C4-2B (cell line): ENCODE results near the gene PPM1G.

Experiments
- ZFX ChIP-seq: fragments of 450-650 bp; IDR thresholded peaks from 2 replicates; pipeline ENCODE4 v1.6.1; 2017
- TF ChIP-seq, protein P1 (sequence below): fragments of 450-650 bp; conservative IDR thresholded peaks from 2 replicates; pipeline ENCODE4 v1.5.1; 2017; ENCODE audit warnings: mild to moderate bottlenecking

DNA sequence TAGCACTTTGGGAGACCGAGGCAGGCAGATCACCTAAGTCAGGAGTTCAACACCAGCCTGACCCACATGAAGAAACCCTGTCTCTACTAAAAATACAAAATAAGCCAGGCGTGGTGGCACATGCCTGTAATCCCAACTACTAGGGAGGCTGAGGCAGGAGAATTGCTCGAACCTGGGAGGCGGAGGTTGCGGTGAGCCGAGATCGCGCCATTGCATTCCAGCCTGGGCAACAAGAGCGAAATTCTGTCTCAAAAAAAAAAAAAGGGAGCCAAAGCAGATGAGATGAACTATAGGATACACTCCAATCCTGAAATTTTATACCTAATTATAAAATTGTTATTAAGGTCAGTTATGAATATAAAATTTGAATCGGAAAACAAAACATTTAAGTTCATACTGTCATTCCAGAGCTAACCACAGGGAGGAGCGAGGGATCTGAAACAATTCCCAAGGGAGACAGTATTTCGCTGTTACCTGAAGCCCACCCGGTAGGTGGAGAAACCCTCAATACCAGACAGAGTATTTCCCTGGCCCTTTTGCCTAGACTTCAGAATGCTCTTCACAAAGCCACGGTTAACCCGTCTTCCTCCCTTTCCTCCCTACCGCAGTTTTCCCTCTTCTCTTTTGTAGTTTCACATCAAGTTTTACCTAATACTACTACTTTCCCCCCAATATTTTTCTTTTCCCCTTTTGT is 1.4 kb downstream of the PPM1G start:
- TF ChIP-seq, protein P1, sequence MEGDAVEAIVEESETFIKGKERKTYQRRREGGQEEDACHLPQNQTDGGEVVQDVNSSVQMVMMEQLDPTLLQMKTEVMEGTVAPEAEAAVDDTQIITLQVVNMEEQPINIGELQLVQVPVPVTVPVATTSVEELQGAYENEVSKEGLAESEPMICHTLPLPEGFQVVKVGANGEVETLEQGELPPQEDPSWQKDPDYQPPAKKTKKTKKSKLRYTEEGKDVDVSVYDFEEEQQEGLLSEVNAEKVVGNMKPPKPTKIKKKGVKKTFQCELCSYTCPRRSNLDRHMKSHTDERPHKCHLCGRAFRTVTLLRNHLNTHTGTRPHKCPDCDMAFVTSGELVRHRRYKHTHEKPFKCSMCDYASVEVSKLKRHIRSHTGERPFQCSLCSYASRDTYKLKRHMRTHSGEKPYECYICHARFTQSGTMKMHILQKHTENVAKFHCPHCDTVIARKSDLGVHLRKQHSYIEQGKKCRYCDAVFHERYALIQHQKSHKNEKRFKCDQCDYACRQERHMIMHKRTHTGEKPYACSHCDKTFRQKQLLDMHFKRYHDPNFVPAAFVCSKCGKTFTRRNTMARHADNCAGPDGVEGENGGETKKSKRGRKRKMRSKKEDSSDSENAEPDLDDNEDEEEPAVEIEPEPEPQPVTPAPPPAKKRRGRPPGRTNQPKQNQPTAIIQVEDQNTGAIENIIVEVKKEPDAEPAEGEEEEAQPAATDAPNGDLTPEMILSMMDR, result peak; percentile 76
- TF ChIP-seq ZFX, result no peak
